ENCODE measurements around the gene NUB1. TPM values are rescaled to one million over a fixed set of nuclear protein-coding genes. Genes with fewer than 3 reads are reported as not detected.

NUB1 gene
- total RNA-seq, 2 donors from 2014 or later = 53.6 to 66.9 TPM

GRCh38 chr7:151308256-151308655, 33.4 kb upstream of the NUB1 start:
- peaks cover 15% of the 10 kb centered on the region in 2 donors for H3K4me1 Mint-ChIP-seq (ENCODE audit: low read depth in 2 of 2)
- ATAC-seq (no peak), DNase-seq (ENCODE audit: low spot score) (no peak)

GRCh38 chr7:151308791-151309190, 32.8 kb upstream of the NUB1 start:
- ATAC-seq (no peak), DNase-seq (ENCODE audit: low spot score) (no peak)
- H3K36me3 Mint-ChIP-seq = no peaks in the 10 kb centered on the region
- H3K4me1 Mint-ChIP-seq (ENCODE audit: low read depth in 2 of 2) = peaks cover 11 to 12% of the 10 kb centered on the region in 2 donors
- no peaks in the 10 kb centered on the region for H3K9me3 Mint-ChIP-seq
- H3K27ac Mint-ChIP-seq = no peak overlapping the region
- peaks cover 10 to 17% of the 10 kb centered on the region in 2 donors for H3K27me3 Mint-ChIP-seq
- no peak overlapping the region for H3K4me3 Mint-ChIP-seq

More at GRCh38 chr7:151308256-151308655, 33.4 kb upstream of the NUB1 start:
- H3K27ac Mint-ChIP-seq = no peak overlapping the region
- no peaks in the 10 kb centered on the region for H3K9me3 Mint-ChIP-seq
- H3K36me3 Mint-ChIP-seq = no peaks in the 10 kb centered on the region
- H3K27me3 Mint-ChIP-seq = peaks cover 13 to 17% of the 10 kb centered on the region in 2 donors
- no peak overlapping the region for H3K4me3 Mint-ChIP-seq

GRCh38 chr7:151309311-151309710, 32.3 kb upstream of the NUB1 start:
- no peak overlapping the region for H3K4me3 Mint-ChIP-seq
- no peak overlapping the region for H3K27ac Mint-ChIP-seq
- no peak for DNase-seq (ENCODE audit: low spot score)
- H3K27me3 Mint-ChIP-seq = peaks cover 8 to 17% of the 10 kb centered on the region in 2 donors
- ATAC-seq = no peak
- no peaks in the 10 kb centered on the region for H3K36me3 Mint-ChIP-seq
- peaks cover 10 to 11% of the 10 kb centered on the region in 2 donors for H3K4me1 Mint-ChIP-seq (ENCODE audit: low read depth in 2 of 2)
- no peaks in the 10 kb centered on the region for H3K9me3 Mint-ChIP-seq

- H3K9me3 Mint-ChIP-seq = no peaks in the 10 kb centered on the region
- no peak overlapping the region for H3K27ac Mint-ChIP-seq
- DNase-seq (ENCODE audit: low spot score) (no peak), ATAC-seq (no peak)
- H3K4me3 Mint-ChIP-seq = no peak overlapping the region
- peaks cover 0 to 8% of the 10 kb centered on the region in 2 donors for H3K27me3 Mint-ChIP-seq
- peaks cover 7 to 19% of the 10 kb centered on the region in 2 donors for H3K4me1 Mint-ChIP-seq (ENCODE audit: low read depth in 2 of 2)
- H3K36me3 Mint-ChIP-seq = no peaks in the 10 kb centered on the region
Measured at GRCh38 chr7:151310578-151310977, 31.0 kb upstream of the NUB1 start.

- Mint-ChIP-seq H3K36me3 (no peaks in the 10 kb centered on the region), H3K9me3 (no peaks in the 10 kb centered on the region), H3K27me3 (peaks cover 0 to under 1% of the 10 kb centered on the region in 2 donors), H3K27ac (no peak overlapping the region), H3K4me3 (no peak overlapping the region), H3K4me1 (ENCODE audit: low read depth in 2 of 2) (peaks cover 7 to 14% of the 10 kb centered on the region in 2 donors)
- ATAC-seq (no peak), DNase-seq (ENCODE audit: low spot score) (no peak)
Measured at GRCh38 chr7:151311294-151311864, 30.2 kb upstream of the NUB1 start.

- Mint-ChIP-seq H3K4me3 (no peak overlapping the region), H3K27me3 (no peaks in the 10 kb centered on the region), H3K9me3 (no peaks in the 10 kb centered on the region), H3K36me3 (no peaks in the 10 kb centered on the region), H3K4me1 (ENCODE audit: low read depth in 2 of 2) (peaks cover 7 to 14% of the 10 kb centered on the region in 2 donors), H3K27ac (no peak overlapping the region)
- ATAC-seq (no peak), DNase-seq (ENCODE audit: low spot score) (no peak)
Measured at GRCh38 chr7:151312356-151312755, 29.3 kb upstream of the NUB1 start.

- peak; percentile 23 to 55 for ATAC-seq
- Mint-ChIP-seq H3K9me3 (no peaks in the 10 kb centered on the region), H3K27ac (no peak overlapping the region), H3K36me3 (no peaks in the 10 kb centered on the region), H3K27me3 (no peaks in the 10 kb centered on the region), H3K4me1 (ENCODE audit: low read depth in 2 of 2) (peaks cover 7 to 14% of the 10 kb centered on the region in 2 donors), H3K4me3 (no peak overlapping the region)
- no peak for DNase-seq (ENCODE audit: low spot score)
Measured at GRCh38 chr7:151312831-151313809, 28.5 kb upstream of the NUB1 start.

- DNase-seq (ENCODE audit: low spot score) = no peak
- Mint-ChIP-seq H3K4me1 (ENCODE audit: low read depth in 2 of 2) (peaks cover 7 to 14% of the 10 kb centered on the region in 2 donors), H3K4me3 (no peak overlapping the region), H3K27ac (no peak overlapping the region), H3K9me3 (peaks cover 3% of the 10 kb centered on the region), H3K27me3 (no peaks in the 10 kb centered on the region), H3K36me3 (peaks cover 6% of the 10 kb centered on the region)
- ATAC-seq = peak; percentile 15 to 43
Measured at GRCh38 chr7:151313857-151314256, 27.8 kb upstream of the NUB1 start.

- Mint-ChIP-seq H3K4me1 (ENCODE audit: low read depth in 2 of 2) (peaks cover 4 to 11% of the 10 kb centered on the region in 2 donors), H3K27me3 (no peaks in the 10 kb centered on the region), H3K9me3 (peaks cover 7% of the 10 kb centered on the region), H3K4me3 (no peak overlapping the region), H3K27ac (no peak overlapping the region), H3K36me3 (peaks cover 11% of the 10 kb centered on the region)
- no peak for ATAC-seq
- DNase-seq (ENCODE audit: low spot score) = no peak
Measured at GRCh38 chr7:151314401-151314800, 27.2 kb upstream of the NUB1 start.

GRCh38 chr7:151315038-151315655, 26.5 kb upstream of the NUB1 start:
- peaks cover 14% of the 10 kb centered on the region for H3K36me3 Mint-ChIP-seq
- DNase-seq (ENCODE audit: low spot score) (peak; percentile 79), ATAC-seq (peak; percentile 82 to 84)
- H3K4me1 Mint-ChIP-seq (ENCODE audit: low read depth in 2 of 2) = peaks cover 3 to 9% of the 10 kb centered on the region in 2 donors
- no peak overlapping the region for H3K4me3 Mint-ChIP-seq
- H3K27ac Mint-ChIP-seq = no peak overlapping the region
- no peaks in the 10 kb centered on the region for H3K27me3 Mint-ChIP-seq
- peaks cover 8% of the 10 kb centered on the region for H3K9me3 Mint-ChIP-seq

- H3K27ac Mint-ChIP-seq = no peak overlapping the region
- ATAC-seq (no peak), DNase-seq (ENCODE audit: low spot score) (no peak)
- H3K27me3 Mint-ChIP-seq = no peaks in the 10 kb centered on the region
- no peak overlapping the region for H3K4me3 Mint-ChIP-seq
- peaks cover 3 to 9% of the 10 kb centered on the region in 2 donors for H3K4me1 Mint-ChIP-seq (ENCODE audit: low read depth in 2 of 2)
- peaks cover 8% of the 10 kb centered on the region for H3K9me3 Mint-ChIP-seq
- H3K36me3 Mint-ChIP-seq = peaks cover 14% of the 10 kb centered on the region
Measured at GRCh38 chr7:151316896-151317295, 24.7 kb upstream of the NUB1 start.

GRCh38 chr7:151317936-151318335, 23.7 kb upstream of the NUB1 start:
- ATAC-seq (no peak), DNase-seq (ENCODE audit: low spot score) (no peak)
- peaks cover 3 to 9% of the 10 kb centered on the region in 2 donors for H3K4me1 Mint-ChIP-seq (ENCODE audit: low read depth in 2 of 2)
- H3K36me3 Mint-ChIP-seq = peaks cover 14% of the 10 kb centered on the region
- no peaks in the 10 kb centered on the region for H3K27me3 Mint-ChIP-seq
- H3K27ac Mint-ChIP-seq = no peak overlapping the region
- H3K4me3 Mint-ChIP-seq = no peak overlapping the region
- H3K9me3 Mint-ChIP-seq = peaks cover 8% of the 10 kb centered on the region

- Mint-ChIP-seq H3K9me3 (peaks cover 8% of the 10 kb centered on the region), H3K27me3 (no peaks in the 10 kb centered on the region), H3K27ac (no peak overlapping the region), H3K36me3 (peaks cover 14% of the 10 kb centered on the region), H3K4me3 (no peak overlapping the region), H3K4me1 (ENCODE audit: low read depth in 2 of 2) (peaks cover 3 to 9% of the 10 kb centered on the region in 2 donors)
- no peak for DNase-seq (ENCODE audit: low spot score)
- no peak for ATAC-seq
Measured at GRCh38 chr7:151319189-151319588, 22.4 kb upstream of the NUB1 start.

Data from natural killer cell treated with Interleukin-12 subunit alpha and Interleukin-12 subunit beta and Interleukin-15 and Interleukin-18, amount 100 ng/mL, for 72 hours (primary cell).